Measurements from ENCODE around the gene CDC42BPB.
A peak's percentile ranks its signal among the peaks of the same experiment; 100 is the strongest.

CDC42BPB gene, protein sequence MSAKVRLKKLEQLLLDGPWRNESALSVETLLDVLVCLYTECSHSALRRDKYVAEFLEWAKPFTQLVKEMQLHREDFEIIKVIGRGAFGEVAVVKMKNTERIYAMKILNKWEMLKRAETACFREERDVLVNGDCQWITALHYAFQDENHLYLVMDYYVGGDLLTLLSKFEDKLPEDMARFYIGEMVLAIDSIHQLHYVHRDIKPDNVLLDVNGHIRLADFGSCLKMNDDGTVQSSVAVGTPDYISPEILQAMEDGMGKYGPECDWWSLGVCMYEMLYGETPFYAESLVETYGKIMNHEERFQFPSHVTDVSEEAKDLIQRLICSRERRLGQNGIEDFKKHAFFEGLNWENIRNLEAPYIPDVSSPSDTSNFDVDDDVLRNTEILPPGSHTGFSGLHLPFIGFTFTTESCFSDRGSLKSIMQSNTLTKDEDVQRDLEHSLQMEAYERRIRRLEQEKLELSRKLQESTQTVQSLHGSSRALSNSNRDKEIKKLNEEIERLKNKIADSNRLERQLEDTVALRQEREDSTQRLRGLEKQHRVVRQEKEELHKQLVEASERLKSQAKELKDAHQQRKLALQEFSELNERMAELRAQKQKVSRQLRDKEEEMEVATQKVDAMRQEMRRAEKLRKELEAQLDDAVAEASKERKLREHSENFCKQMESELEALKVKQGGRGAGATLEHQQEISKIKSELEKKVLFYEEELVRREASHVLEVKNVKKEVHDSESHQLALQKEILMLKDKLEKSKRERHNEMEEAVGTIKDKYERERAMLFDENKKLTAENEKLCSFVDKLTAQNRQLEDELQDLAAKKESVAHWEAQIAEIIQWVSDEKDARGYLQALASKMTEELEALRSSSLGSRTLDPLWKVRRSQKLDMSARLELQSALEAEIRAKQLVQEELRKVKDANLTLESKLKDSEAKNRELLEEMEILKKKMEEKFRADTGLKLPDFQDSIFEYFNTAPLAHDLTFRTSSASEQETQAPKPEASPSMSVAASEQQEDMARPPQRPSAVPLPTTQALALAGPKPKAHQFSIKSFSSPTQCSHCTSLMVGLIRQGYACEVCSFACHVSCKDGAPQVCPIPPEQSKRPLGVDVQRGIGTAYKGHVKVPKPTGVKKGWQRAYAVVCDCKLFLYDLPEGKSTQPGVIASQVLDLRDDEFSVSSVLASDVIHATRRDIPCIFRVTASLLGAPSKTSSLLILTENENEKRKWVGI (N-terminal part only)

DNA sequence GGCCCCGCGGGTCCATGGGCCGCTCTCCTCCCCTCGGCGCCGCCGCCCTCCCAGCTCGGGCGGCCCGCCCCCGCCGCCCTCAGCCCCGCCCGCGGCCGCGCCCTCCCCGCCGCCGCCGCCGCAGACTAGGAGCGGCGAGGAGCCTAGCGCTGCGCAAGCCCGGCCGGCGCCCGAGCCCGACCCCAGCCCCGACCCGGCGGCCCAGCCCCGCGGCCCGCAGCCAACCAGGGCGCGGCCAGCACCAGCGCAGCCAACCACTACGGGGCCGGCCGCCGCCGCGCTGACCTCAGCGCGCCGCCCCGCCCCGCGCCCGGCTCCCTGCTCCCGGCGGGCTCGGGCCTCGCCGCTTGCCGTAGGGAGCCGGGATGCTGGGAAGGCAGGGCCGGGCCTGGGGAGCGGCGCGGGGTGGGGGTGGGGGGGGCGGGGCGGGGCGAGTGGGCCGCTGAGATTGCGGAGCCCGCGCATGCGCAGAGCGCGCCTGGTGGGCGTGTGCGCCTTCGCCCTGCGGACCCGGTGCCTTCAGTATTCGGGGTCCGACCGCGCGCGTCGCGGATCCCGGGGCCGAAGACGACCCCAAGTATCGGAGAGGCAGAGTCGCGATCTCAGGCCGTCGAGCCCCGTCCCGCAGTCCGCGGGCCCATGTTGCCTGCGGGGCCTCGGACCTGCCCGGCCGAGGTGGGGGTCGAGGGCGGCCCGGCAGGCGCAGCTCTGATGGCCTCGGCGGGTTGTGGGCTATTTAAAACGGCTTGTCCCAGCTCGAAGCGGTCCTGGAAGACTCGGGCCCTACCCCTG, at the start of gene CDC42BPB:
TSS of gene CDC42BPB (minus strand) at position 178 of the 792 bp plus-strand sequence. CDS start 376 bp downstream, outside the sequence.
- DNase-seq (ENCODE audit: low spot score), result peak; percentile 76

DNA sequence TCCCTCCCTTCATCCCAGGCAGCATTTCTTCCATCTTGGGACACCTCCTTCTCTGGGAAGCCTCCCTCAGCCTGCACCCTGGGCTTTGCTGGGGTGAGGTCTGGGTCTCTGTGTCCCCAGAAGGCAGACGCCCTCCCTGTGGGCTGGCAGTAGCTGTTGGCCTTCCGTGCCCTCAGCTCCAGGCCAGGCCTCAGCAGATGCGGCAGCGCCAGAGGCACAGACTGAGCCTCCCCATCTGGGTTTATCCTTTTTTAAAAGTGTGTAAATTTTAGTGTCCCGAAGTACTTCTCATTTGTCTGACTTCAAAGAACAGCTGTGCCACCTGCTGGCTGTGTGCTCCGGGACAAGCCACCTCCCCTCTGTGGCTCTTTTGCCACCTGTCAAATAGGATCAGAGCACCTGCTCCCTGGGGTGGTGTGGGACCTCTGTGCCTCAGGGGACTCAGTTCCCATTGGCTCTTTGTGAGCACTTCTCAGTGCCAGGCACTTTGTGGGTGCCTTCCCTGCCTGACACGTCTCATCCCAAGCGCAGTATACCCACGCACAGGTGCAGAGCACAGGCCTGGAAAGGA, 48.3 kb upstream of the CDC42BPB start:
- DNase-seq (ENCODE audit: low spot score), result peak; percentile 73

DNA sequence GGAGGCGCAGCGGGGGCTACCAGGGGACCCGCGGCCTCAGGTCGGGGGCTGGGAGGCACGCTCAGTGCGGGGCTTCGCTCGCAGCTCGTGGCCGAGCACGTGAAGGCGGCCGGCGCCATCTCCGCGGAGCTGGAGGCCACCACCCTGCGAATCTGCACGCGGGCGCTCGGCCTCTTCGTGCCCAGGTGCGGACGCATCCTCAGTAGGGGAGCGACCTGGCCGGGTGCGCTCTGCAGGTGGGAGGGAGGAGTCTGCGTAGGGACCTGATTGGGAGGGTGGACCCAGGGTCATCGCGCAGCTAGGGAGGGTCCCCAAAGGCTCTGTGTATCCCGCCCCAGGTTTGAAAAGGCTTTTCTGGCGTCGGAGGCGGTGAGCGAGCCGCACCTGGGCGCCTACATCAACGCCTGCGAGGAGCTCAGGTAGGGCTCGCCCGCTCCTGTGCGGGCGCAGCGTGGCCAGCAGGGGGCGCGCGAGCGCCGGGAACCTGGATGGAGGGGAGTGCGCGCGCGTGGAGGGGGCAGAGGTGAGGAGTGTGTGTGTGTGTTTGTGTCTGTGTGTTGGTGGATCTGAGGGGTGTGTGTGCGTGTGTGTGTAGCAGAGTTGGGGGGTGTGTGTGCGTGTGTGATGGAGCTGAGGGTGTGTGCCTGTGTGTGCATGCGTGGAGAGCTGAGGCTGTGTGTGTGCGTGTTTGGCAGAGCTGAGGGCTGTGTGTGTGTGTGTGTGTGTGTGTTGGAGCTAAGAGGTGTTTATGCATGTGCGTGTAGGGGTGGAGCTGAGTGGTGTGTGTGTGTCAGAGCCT, 47.5 kb upstream of the CDC42BPB start:
- DNase-seq (ENCODE audit: low spot score), result peak; percentile 83

DNA sequence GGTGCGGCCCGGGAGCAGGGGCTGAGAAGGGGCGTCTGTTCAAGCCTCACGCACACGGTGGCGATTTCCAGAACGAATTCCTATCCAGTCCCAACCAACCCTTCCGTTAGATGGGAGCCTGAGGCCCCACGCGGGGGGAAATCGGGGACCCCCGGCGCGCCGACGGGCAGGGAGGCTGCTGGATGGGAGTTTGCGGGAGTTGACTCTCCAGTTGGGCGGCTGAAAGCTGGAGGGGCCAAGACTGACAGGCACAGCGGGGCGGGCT, 47.0 kb upstream of the CDC42BPB start:
- DNase-seq (ENCODE audit: low spot score), result no peak

DNA sequence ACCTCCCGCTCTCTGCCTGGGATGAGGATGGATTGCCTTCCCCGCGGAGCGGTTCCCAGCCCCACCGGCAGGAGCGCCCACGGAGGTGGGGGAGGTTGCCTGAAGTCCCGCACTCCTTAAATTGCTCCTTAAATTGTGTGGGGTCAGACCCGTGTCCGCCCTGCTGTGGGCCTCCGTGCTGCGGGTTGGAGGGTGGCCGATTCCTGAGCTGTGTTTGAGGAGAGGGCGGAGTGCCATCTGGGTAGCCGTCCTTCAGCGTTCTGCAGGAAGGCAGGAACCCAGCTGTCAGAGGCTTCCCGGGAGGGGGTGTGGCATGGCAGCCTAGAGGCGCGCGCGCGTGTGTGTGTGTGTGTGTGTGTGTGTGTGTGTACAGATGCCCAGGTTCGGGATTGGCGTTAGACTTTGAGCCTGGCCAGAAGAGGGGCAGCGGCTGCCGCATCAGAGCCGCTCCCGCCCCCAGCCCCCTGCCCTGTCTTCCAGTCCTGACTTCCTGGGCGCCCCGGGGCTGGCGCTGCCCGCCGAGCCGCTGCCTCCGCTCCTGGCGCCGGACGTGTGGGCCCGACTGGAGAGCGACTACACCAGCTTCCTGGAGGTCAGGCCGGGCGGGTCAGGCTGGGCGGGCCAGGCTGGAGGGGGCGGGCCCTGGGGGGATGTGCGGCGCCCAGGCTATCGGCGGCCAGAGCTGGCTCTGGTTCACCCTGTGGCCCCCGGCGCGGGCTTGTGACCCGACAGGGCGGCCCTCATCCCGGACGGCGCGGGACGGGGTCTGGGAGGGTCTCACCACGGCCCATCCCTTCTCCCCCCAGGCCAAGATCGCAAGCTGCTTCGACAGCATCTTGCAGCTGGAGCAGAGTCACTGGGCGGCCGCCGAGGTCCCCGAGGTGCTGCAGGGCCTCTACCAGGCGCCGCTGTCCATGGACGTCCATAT, 46.4 kb upstream of the CDC42BPB start:
- DNase-seq (ENCODE audit: low spot score), result no peak

DNA sequence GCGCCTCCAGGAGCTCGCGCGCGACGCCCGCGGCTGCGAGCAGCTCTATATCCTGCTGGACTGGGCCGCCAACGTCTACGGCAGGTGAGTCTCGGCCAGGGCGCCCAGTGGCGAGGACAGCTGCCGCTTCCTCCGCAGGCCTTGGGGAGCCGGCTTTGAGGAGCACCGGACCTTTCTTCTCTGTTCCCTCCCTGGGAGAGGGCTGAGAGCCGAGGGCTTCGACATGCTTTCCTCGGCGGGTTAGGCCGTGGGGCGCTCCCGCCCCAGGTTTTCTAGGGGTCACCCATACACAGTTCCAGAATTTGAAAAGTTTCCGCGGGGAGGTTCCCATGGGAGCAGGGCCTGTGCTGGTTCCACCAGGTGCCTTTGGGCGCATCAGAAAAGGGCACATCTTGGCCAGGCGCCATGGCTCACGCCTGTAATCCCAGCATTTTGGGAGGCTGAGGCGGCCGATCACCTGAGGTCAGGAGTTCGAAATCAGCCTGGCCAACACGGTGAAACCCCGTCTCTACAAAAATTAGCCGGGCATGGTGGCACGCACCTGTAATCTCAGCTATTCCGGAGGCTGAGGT, 45.4 kb upstream of the CDC42BPB start:
- DNase-seq (ENCODE audit: low spot score), result no peak

DNA sequence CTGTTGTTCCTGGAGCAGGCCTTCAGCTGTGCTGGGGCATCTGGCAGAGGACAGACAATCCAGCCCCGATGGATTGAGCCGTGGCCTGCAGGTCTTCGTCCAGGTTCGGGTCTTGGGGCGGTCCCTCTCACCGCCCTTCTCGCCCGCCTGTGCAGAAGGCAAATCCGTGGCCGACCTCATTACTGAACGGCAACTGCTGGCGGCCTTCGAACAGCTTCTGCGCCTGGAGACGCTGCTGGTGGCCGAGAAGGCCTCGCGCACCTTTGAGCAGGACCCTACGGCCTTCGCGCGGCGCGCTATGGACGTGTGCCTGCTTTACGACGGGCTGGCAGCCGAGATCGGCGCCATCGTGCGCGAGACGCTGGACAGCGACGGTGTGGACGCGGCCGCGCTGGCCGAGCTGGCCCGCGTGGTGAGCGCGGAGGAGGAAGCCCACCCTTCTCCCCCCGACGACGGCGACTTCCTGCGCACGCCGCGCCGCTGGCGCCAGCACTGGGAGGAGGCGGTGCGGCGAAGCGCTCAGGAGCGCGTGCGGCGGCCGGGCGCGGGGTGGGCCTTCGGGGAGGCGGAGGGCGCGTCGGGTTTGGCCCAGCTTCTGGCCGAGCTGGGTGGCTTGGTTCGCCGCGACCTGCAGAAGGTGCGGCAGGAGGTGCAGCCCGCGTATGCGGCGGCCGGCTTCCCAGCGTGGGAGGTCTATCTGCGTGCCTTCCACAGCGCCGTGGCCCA, 44.8 kb upstream of the CDC42BPB start:
- no peak for DNase-seq (ENCODE audit: low spot score)

DNA sequence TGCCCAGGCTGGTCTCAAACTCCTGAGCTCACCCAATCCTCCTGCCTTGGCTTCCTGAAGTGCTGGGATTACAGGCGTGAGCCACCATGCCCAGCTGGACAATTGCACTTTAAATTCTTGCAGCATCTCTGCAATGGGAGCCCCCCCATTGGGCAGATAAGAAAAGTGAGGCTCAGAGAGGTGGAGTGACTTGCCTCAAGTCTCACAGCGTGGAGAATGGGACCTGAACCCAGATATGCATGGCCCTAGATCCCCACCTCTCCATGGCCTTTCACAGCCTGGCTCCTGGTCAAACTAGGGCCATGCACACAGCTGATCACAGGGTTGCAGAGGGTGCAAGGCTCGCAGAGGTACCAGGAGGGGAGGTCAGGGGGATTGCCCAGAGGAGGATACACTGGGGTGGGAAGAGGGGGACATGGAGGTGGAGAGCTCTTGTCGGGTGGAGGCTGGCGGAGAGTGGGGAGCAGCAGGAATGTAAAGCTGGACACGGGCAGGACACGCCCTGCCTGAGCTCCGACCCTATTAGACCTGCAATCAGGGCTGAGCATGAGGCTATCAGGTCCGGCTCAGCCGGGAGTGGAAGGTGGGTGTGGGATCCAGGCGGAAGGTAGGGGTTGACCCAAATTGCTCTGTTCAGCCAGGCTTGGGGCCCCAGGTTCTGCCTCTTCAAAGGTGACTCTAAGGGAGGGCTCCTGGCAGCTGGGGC, 44.1 kb upstream of the CDC42BPB start:
- no peak for DNase-seq (ENCODE audit: low spot score)

DNA sequence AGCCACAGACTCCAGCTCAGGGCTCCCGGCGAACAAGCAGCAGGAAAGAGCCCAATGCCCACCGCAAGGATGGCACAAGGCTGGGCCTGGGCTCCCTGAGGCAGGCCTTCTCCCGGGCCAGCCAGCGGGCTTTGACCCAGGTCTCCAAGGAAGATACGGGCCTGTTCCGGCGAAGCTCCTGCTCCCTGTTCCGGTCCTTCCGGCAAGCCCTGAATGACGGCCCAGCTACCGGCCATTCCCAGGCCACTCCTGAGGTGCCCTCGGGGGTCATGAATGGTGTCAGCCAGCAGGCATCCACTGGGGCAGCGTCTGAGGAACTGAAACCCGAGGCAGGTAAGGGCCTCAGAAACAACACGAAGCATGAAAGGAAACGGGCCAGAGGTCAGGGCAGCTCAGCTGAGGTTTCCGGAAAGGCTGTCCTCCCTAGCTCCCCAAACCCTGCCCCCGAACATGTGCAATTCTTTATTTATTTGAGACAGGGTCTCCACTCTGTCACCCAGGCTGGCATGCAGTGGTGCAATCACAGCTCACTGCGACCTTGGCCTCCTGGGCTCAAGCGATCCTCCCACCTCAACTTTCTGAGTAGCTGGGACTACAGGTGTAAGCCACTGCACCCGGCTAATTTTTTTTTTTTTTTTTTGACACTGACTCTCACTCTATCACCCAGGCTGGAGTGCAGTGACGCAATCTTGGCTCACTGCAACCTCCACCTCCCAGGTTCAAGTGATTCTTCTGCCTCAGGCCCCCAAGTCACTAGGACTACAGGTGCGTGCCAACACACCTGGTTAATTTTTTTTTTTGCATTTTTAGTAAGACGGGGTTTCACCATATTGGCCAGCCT, 43.2 kb upstream of the CDC42BPB start:
- no peak for DNase-seq (ENCODE audit: low spot score)

DNA sequence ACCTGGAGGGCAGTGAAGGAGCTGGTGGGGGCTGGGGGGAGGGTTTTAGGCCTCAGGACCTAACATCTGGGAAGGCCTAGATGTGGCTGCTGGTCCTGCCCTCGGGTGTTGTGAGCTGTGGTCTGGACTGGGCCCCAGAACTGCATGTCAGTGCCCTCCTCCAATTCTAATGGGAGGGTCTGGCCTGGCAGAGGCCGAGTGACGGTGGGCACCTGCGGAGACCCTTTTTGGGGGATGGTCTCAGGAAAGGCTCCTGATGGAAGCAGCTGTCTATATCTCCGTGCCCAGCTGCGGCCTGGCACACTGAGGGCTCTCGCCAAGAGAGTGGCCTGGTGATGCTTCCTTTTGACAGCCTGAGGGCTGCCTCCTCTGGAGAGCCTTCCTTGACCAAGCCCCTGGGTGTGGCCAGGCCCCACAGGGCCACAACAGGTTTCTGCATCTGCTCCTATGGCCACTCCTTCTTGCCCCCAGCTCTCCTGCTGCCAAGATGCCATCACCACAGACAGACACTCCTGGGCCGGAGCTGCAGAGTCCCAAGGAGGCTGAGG, 42.5 kb upstream of the CDC42BPB start:
- no peak for DNase-seq (ENCODE audit: low spot score)

DNA sequence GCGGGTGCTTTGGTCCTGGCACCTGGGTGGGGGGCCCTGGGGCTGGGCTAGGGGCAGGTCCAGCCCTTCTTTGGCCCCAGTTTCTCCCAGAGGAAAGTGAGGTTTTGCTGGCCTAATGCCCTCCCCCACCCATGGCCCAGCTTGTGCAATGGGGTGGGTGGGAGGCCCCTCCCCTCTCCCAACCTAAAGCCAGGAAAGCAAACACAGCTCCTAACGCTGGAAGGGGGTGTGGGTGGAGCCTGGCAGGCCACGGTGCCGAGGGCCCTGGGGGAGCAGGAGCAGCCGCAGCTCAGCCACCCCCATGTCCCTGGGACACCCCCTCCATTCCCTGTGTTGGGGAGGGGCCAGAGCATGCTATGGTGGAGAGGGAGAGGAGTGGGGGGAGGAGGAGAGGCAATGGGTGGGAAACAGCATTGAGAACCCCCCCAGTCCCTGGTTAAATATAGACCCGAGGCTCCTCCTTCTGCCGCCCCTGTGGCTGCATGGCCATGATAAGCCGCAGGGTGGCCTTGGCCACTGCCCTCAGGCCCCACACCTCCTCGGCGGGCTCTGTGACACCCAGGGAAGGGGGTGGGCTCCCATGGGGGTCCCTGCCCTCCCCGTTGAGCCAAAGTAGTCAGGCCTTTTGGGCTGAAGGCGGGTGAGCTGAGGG, 41.9 kb upstream of the CDC42BPB start:
- no peak for DNase-seq (ENCODE audit: low spot score)

DNA sequence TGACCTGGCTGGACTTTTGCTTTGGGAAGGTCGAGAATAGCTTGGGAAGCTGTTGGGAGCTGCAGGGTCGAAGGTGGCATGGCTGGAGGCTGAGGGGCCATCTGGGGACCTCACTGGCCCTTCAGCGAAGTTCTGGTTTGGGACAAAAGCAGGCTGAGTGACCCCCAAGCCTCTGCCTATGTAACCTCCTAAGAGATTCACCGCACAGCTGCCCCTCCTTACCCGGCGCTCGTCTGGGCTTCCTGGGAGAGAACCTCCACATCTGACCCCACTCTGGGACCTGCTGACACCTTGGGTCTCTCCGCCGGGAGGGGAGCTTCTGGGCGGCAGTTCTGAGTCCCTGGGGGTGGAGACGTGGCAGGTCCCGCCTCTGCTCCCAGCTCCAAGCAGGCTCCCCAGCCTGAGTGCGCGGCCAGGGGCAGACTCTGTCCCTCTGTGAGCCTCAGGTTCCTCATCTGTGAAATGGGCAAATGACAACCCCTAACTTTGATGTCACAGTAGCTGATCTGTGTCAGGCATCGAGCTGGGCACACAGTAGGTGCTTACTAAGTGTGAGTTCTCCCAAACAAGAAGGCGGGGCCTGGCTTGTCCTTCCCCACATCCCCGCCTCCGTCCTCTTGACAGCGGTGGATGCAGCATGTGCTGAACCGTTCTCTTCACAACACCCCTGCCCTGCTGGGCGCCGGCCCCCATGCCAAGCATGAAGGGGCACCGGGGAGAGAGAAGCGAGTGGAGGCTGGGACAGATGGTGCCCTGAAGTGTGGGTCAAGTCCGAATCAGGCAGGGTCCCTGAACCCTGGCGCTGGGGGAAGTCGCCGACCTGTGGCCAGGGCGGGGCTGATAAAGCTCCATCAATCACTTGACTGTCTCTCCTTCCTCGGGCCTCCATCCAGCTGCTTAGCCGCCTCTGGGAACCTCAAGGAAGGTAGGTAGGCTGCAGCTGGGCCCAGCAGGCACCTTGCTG, 40.9 kb upstream of the CDC42BPB start:
- DNase-seq (ENCODE audit: low spot score), result no peak

DNA sequence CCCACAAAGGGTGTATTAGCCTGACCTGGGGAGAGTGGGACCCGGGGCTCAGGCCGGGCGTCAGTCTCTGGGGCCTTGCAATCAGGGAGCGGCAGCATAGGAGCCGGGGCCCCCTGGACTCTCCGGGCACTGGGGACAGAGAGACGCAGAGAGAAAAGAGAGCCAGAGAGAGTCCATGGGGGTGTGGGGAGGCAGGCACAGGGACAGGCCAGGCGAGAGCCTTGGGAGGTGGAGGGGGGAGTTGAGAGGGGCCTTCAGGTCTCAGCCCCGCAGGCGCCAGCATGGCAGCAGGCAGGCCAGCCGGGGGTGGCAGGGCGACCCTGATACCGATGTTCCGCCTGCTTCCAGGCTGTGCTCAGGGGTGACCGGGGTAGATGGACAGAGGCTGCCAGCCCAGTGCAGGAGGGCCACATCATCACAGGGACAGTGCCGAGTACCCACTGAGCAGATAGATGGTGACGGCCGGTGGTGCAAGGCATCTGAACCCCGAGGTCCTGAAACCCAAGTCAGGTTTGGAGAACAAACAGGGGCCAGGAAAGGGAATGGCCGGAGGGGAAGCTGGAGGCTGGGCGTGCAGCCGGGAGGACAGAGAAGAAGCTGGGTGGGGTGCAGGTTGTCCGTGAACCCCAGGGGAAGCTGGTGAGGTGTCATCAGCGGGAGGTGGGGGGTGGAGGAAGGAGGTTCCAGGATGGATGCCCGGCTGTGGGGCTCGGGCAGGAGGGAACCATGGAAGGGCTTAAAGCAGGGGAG, 40.1 kb upstream of the CDC42BPB start:
- DNase-seq (ENCODE audit: low spot score), result no peak

DNA sequence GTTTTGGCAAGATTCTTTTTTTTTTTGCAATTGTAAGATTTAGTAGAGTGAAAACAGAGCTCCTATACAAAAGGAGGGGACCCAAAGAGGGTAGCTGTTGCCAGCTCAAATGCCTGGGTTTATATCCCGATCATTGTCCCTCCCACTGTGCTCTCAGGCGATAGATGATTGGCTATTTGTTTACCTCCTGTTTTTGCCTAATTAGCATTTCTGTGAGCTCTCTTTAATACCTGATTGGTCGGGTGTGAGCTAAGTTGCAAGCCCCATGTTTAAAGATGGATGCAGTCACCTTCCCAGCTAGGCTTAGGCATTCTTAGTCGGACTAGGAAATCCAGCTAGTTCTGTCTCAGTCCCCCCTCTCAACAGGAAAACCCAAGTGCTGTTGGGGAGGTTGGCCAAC, 39.0 kb upstream of the CDC42BPB start:
- DNase-seq (ENCODE audit: low spot score), result no peak
